ENCODE measurements around the gene MCM9.

GRCh38 chr6:118917546-118918328 is 17.2 kb downstream of the MCM9 start:
- TF ChIP-seq, protein P1, sequence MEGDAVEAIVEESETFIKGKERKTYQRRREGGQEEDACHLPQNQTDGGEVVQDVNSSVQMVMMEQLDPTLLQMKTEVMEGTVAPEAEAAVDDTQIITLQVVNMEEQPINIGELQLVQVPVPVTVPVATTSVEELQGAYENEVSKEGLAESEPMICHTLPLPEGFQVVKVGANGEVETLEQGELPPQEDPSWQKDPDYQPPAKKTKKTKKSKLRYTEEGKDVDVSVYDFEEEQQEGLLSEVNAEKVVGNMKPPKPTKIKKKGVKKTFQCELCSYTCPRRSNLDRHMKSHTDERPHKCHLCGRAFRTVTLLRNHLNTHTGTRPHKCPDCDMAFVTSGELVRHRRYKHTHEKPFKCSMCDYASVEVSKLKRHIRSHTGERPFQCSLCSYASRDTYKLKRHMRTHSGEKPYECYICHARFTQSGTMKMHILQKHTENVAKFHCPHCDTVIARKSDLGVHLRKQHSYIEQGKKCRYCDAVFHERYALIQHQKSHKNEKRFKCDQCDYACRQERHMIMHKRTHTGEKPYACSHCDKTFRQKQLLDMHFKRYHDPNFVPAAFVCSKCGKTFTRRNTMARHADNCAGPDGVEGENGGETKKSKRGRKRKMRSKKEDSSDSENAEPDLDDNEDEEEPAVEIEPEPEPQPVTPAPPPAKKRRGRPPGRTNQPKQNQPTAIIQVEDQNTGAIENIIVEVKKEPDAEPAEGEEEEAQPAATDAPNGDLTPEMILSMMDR (IDR thresholded peaks at IDR 0.05), result no peak
- TF ChIP-seq EZH2 (IDR thresholded peaks at IDR 0.05) (no peak), EZH2phosphoT487 (IDR thresholded peaks at IDR 0.05) (no peak)
